ENCODE results near the gene SPX.

Gene SPX

DNA sequence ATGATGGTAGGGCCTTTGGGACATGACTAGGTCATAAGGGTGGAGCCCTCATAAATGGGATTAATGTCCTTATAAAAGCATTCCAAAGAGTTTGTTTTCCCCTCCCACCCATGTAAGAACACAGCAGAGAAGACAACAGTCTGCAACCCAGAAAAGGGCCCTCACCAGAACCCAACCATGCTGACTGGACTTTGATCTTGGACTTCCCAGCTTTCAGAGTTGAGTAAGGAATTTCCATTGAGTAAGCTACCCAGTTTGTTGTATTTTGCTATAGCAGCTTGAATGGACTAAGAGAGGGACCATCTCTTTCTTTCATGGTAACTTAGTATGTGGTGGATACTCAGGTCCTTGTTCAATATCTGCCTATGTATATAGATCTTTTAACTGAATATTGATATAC, 2.9 kb upstream of the SPX start:
- H3K36me3 ChIP-seq (ENCODE audit: control insufficient read depth, insufficient read depth, low read length): no peaks in the 10 kb centered on the region
- H3K4me3 ChIP-seq (replicated peaks; ENCODE audit: low read depth, low read length): no peak overlapping the region
- TF ChIP-seq, protein P1, sequence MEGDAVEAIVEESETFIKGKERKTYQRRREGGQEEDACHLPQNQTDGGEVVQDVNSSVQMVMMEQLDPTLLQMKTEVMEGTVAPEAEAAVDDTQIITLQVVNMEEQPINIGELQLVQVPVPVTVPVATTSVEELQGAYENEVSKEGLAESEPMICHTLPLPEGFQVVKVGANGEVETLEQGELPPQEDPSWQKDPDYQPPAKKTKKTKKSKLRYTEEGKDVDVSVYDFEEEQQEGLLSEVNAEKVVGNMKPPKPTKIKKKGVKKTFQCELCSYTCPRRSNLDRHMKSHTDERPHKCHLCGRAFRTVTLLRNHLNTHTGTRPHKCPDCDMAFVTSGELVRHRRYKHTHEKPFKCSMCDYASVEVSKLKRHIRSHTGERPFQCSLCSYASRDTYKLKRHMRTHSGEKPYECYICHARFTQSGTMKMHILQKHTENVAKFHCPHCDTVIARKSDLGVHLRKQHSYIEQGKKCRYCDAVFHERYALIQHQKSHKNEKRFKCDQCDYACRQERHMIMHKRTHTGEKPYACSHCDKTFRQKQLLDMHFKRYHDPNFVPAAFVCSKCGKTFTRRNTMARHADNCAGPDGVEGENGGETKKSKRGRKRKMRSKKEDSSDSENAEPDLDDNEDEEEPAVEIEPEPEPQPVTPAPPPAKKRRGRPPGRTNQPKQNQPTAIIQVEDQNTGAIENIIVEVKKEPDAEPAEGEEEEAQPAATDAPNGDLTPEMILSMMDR (IDR thresholded peaks at IDR 0.05; ENCODE audit: insufficient read depth, low read length, poor library complexity, severe bottlenecking): no peak
- DNase-seq (ENCODE audit: extremely low read depth, insufficient read length): no peak
- H3K27me3 ChIP-seq (replicated peaks; ENCODE audit: control insufficient read depth, insufficient read depth, low read length): no peaks in the 10 kb centered on the region; the same call in 1 of the 2 replicates

DNA sequence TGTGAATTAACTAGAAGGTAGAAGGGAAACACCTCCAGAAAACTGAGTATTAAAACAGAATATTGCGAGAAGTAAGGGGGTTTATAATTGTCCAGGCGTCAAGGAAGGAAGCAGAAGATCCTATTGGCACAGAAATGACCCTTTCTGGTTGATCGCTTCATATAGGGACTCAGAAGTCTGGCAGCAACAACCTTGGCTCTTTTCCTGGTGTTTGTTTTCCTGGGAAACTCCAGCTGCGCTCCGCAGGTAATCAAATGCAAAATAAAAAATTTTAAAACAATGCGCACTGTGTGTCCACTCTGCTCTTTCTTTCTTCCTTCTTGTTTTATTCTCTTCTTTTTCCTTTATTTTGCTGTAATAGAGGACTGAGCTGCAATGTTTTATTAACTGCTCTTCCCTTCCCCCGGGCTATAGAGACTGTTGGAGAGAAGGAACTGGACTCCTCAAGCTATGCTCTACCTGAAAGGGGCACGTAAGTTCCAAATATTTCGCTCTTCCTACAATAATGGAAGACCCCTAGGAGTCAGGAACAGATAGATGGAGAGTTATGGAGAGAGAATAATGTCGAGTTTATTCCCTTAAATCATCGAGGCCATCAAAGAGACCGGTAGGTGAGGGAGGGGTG, 737 bp downstream of the SPX start:
- Histone ChIP-seq H3K4me3 (replicated peaks; ENCODE audit: low read depth, low read length) (peak overlapping the region; percentile 76), H3K27me3 (replicated peaks; ENCODE audit: control insufficient read depth, insufficient read depth, low read length) (no peaks in the 10 kb centered on the region; the same call in 1 of the 2 replicates), H3K36me3 (ENCODE audit: control insufficient read depth, insufficient read depth, low read length) (no peaks in the 10 kb centered on the region)
- DNase-seq (ENCODE audit: extremely low read depth, insufficient read length): no peak
- TF ChIP-seq, protein P1 (IDR thresholded peaks at IDR 0.05; ENCODE audit: insufficient read depth, low read length, poor library complexity, severe bottlenecking): no peak

GRCh38 chr12:21527451-21528180, 1.5 kb downstream of the SPX start:
- TF ChIP-seq, protein P1 (IDR thresholded peaks at IDR 0.05; ENCODE audit: insufficient read depth, low read length, poor library complexity, severe bottlenecking): no peak
- H3K27me3 ChIP-seq (replicated peaks; ENCODE audit: control insufficient read depth, insufficient read depth, low read length): no peaks in the 10 kb centered on the region; the same call in 1 of the 2 replicates
- DNase-seq (ENCODE audit: extremely low read depth, insufficient read length): peak; percentile 64

GRCh38 chr12:21528953-21529352, 2.9 kb downstream of the SPX start:
- DNase-seq (ENCODE audit: extremely low read depth, insufficient read length): no peak
- Histone ChIP-seq H3K4me3 (replicated peaks; ENCODE audit: low read depth, low read length) (no peak overlapping the region), H3K27me3 (replicated peaks; ENCODE audit: control insufficient read depth, insufficient read depth, low read length) (no peaks in the 10 kb centered on the region; the same call in 1 of the 2 replicates), H3K36me3 (ENCODE audit: control insufficient read depth, insufficient read depth, low read length) (no peaks in the 10 kb centered on the region)
- TF ChIP-seq, protein P1 (IDR thresholded peaks at IDR 0.05; ENCODE audit: insufficient read depth, low read length, poor library complexity, severe bottlenecking): no peak

More at GRCh38 chr12:21527451-21528180, 1.5 kb downstream of the SPX start:
- H3K36me3 ChIP-seq (ENCODE audit: control insufficient read depth, insufficient read depth, low read length): no peaks in the 10 kb centered on the region
- H3K4me3 ChIP-seq (replicated peaks; ENCODE audit: low read depth, low read length): peak overlapping the region; percentile 76

GRCh38 chr12:21529456-21529855, 3.4 kb downstream of the SPX start:
- TF ChIP-seq, protein P1 (IDR thresholded peaks at IDR 0.05; ENCODE audit: insufficient read depth, low read length, poor library complexity, severe bottlenecking): no peak
- no peaks in the 10 kb centered on the region for H3K36me3 ChIP-seq (ENCODE audit: control insufficient read depth, insufficient read depth, low read length)

More at GRCh38 chr12:21529456-21529855, 3.4 kb downstream of the SPX start:
- Histone ChIP-seq H3K27me3 (replicated peaks; ENCODE audit: control insufficient read depth, insufficient read depth, low read length) (no peaks in the 10 kb centered on the region; the same call in 1 of the 2 replicates), H3K4me3 (replicated peaks; ENCODE audit: low read depth, low read length) (no peak overlapping the region)
- no peak for DNase-seq (ENCODE audit: extremely low read depth, insufficient read length)
